ENCODE results near the gene ZKSCAN3.
A peak's percentile ranks its signal among the peaks of the same experiment; 100 is the strongest.
"Not testable (repeated sequence)": the region's sequence is repeated elsewhere in the genome, so short reads cannot be mapped to it uniquely, and the experiment has no call there.

ZKSCAN3 gene

GRCh38 chr6:28378644-28379043 lies 28.9 kb downstream of the ZKSCAN3 start:
- DNase-seq: no peak

DNA sequence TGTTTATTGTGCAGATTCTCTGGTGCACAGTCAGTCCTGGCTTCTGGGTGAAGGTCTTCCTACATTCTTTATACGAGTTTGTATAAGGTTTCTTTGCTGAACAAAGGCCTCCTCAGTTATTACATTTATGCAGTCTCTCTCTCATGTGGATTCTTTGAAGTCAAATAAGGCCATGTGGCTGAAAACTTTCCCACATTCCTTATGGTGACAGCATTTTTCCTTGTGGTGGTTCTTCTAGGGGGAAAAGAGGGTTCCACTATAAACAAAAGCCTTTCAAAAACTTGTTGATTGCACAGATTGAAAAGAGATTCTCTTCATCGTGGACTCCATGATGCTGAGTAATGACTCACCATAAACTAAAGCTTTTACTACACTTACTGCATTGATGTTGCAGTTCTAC lies 30.6 kb downstream of the ZKSCAN3 start:
- DNase-seq: no peak

- DNase-seq: peak in 2 of 4 experiments; percentile 4 to 7
These were observed 33.7 kb downstream of the ZKSCAN3 start for GRCh38 chr6:28383235-28384142.

DNA sequence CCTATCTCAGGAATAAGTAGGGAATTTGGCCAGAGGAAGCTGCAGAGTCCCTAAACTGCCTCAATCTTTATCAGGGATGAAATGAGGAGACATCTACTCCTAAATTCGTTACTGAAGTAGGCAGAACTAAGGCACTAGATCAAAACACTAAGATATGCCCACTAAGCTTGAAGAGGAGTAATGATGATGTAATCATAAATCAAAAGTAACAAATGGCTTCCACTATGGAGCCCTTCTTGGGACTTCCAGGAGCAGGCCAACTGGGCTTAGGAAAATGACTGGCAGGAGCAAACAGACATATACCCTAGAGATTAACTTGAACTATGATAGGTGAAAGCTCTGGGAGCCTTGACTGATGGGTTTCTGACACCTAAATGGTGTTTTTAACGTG lies 34.4 kb downstream of the ZKSCAN3 start:
- DNase-seq: no peak

DNA sequence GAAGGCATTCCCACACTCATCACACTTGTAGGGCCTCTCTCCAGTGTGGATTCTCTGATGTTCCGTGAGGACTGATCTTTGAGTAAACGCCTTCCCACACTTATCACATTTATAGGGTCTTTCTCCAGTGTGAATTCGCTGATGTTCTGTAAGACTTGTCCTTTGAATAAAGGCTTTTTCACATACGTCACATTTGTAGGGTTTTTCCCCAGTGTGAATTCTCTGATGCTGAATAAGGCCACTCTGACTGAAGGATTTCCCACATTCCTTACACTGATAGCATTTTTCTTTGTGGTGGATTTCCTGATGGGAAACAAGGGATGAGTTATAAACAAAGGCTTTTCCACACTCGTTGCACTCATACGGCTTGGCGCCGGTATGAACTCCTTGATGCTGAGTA lies 40.9 kb downstream of the ZKSCAN3 start:
- no peak for DNase-seq

GRCh38 chr6:28393912-28394662 lies 44.3 kb downstream of the ZKSCAN3 start:
- DNase-seq: no peak

DNA sequence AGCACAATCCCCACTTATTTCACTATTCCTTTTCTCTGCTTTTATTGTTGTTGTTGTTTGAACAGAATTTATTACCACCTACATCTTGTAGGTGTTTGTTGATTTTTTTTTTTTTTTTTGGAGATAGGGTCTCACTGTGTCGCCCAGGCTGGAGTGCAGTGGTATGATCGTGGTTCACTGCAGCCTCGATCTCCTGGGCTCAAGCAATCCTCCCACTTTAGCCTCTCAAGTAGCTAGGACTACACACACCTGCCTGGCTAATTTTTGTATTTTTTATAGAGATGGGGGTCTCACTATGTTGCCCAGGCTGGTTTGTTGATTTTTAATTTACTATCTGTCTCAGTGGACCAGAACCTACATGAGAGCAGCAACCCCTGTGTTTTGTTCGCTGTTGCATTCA lies 46.2 kb downstream of the ZKSCAN3 start:
- no peak for DNase-seq

GRCh38 chr6:28399350-28400121 lies 49.8 kb downstream of the ZKSCAN3 start, which contains the start of gene ZSCAN12:
Gene ZSCAN12 (minus strand): TSS chr6:28399747. CDS start chr6:28398405, 1,342 bp downstream.
- peak; percentile 61 to 78 (median 74) for DNase-seq

- DNase-seq: no peak
These were observed 50.3 kb downstream of the ZKSCAN3 start for GRCh38 chr6:28400122-28400451.

DNA sequence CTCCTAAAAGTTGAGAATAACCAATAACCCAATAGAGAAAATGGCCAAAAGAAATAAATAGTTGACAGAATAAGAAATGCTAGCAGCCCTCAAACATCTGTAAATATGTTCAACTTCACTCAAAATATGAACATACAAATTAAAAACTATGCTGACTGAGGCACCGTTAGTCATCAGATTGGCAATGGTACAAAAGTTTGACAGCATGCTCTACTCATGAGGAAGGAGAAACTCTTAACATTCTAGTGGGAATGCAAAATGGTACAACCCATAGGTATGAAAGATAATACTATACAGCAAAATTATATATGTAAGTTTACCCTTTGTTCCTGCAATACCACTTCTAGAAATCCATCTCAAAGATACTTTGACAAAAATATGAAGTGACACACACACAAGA lies 51.4 kb downstream of the ZKSCAN3 start:
- DNase-seq: no peak

GRCh38 chr6:28402197-28402596 lies 52.5 kb downstream of the ZKSCAN3 start:
- DNase-seq: no peak

DNA sequence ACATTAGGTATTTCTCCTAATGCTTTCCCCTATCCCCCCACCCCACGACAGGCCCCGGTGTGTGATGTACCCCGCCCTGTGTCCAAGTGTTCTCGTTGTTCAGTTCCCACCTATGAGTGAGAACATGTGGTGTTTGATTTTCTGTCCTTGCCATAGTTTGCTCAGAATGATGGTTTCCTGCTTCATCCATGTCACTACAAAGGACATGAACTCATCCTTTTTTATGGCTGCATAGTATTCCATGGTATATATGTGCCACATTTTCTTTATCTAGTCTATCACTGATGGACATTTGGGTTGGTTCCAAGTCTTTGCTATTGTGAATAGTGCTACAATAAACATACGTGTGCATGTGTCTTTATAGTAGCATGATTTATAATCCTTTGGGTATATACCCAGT lies 54.2 kb downstream of the ZKSCAN3 start:
- DNase-seq: not testable (repeated sequence)

DNA sequence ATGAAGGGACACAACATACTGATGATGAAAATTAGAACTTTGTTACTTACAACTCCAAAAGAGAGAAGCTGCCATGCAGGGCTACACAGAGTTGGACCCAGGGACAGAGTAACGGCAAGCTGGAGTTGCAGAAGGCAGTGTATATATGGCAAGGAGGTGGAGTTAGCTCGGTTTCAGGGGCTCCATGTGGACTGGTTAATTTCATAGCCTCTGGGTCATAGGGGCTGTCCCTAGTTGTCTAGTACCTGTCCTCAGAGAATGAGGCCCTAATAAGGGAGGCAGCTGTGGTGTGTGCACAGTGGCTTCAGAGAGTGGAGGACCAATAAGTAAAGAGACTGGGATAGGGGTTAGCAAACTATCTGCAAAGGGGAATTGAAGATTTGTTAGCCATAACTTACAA lies 57.7 kb downstream of the ZKSCAN3 start:
- no peak for DNase-seq

GRCh38 chr6:28408076-28408802 lies 58.5 kb downstream of the ZKSCAN3 start:
- DNase-seq: no peak

DNA sequence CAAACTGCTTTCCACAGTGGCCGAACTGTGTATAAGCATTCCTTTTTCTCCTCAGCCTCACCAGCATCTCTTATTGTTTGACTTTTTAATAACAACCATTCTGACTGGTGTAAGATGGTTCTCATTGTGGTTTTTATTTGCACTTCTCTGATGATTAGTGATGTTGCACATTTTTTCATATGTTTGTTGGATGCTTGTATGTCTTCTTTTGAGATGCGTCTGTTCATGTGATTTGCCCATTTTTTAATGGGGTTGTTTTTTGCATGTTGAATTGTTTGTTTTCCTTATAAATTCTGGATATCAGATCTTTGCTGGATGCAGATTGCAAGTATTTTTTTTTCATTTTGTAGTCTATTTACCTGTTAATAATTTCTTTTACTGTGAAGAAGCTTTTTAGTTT lies 61.0 kb downstream of the ZKSCAN3 start:
- no peak for DNase-seq

- no peak for DNase-seq
These were observed 63.9 kb downstream of the ZKSCAN3 start for GRCh38 chr6:28413681-28414080.
